A549 (cell line): ENCODE results near the gene KCNK2. TPM values are rescaled to one million over a fixed set of nuclear protein-coding genes. Genes with fewer than 3 reads are reported as not detected.

Experiments
- ATAC-seq, 2 experiments: fragments of 200-7000 bp in 1 of 2; fragments of >200 bp in 1 of 2; cut with Nextera tagmentation in 1 of 2; cut with Tn5 transposase in 1 of 2; 3 replicates each; pipeline versions ENCODE4 v1.8.0 to v1.9.1; 2018 to 2020; ENCODE audit warnings: mild to moderate bottlenecking in 1 of 2, moderate library complexity in 1 of 2
- CTCF ChIA-PET: fragments of 300-600 bp; sonication (Branson Sonifier 250); formaldehyde crosslinking; extraction: SDS; loops from one replicate; lab custom pipeline; 2021; ENCODE audit warnings: antibody characterized with exemption, inconsistent platforms; lab: Yijun Ruan, JAX
- POLR2A ChIA-PET: fragments of 350-600 bp; formaldehyde crosslinking; extraction: SDS; loops from one replicate; lab custom pipeline; 2021; ENCODE audit warnings: antibody characterized with exemption, inconsistent platforms; lab: Yijun Ruan, JAX
- DNase-seq, 2 experiments: peaks; one replicate each; pipeline versions ENCODE4 v3.0.0 to v3.0.0-alpha.2; 2011 to 2016; ENCODE audit warnings: low read depth in 1 of 2, low spot score in 1 of 2
- FAIRE-seq: peaks from 2 replicates; lab custom pipeline; 2011; peaks lifted over from hg19 to GRCh38; lab: Jason Lieb, UNC
- H3K27ac ChIP-seq, 2 experiments: fragments of >200 bp; sonication (Bioruptor Twin); formaldehyde crosslinking; 3 replicates each; pipeline ENCODE4 v1.5.1; 2016 to 2017
- H3K4me1 ChIP-seq: fragments of >200 bp; sonication (Bioruptor Twin); formaldehyde crosslinking; 3 replicates; pipeline ENCODE4 v1.6.1; 2016
- H3K4me2 ChIP-seq: fragments of >200 bp; sonication (Bioruptor Twin); formaldehyde crosslinking; 3 replicates; pipeline ENCODE4 v1.6.1; 2016
- H3K4me3 ChIP-seq: fragments of >200 bp; sonication (Bioruptor Twin); formaldehyde crosslinking; 3 replicates; pipeline ENCODE4 v1.5.1; 2016
- H3K9me3 ChIP-seq: fragments of >200 bp; sonication (Bioruptor Twin); formaldehyde crosslinking; 3 replicates; pipeline ENCODE4 v1.6.1; 2016
- BCL3 ChIP-seq: fragments of >200 bp; sonication (Bioruptor Twin); formaldehyde crosslinking; IDR thresholded peaks from 3 replicates; pipeline ENCODE4 v1.6.1; 2016
- CBX8 ChIP-seq: fragments of 200-600 bp; sonication (generic); IDR thresholded peaks from 2 replicates; pipeline ENCODE4 v1.6.1; 2016
- EHMT2 ChIP-seq: fragments of 200-600 bp; sonication (generic); IDR thresholded peaks from 2 replicates; pipeline ENCODE4 v1.6.1; 2016; ENCODE audit warnings: antibody characterized with exemption, low read depth, mild to moderate bottlenecking, moderate library complexity
- ELK1 ChIP-seq: fragments of 150-350 bp; IDR thresholded peaks from 2 replicates; pipeline ENCODE4 v1.6.1; 2014; ENCODE audit warnings: low read depth, mild to moderate bottlenecking, low read length
- ESRRA ChIP-seq: fragments of 150-350 bp; IDR thresholded peaks from 2 replicates; pipeline ENCODE4 v1.6.1; 2014; ENCODE audit warnings: mild to moderate bottlenecking, low read length, borderline replicate concordance
- FOSL2 ChIP-seq, 2 experiments: fragments of 450-650 bp in 1 of 2; fragments of >200 bp in 1 of 2; sonication (Bioruptor Twin) in 1 of 2; formaldehyde crosslinking; IDR thresholded peaks; 2 replicates each; pipeline versions ENCODE4 v1.5.0 to v1.6.1; 2016 to 2020; ENCODE audit warnings: mild to moderate bottlenecking in 1 of 2, moderate library complexity in 1 of 2
- HEYL ChIP-seq: fragments of 250-450 bp; sonication (Bioruptor Pico); IDR thresholded peaks from 2 replicates; pipeline ENCODE4 v1.8.0; 2021; ENCODE audit warnings: mild to moderate bottlenecking, moderate library complexity
- HMGXB4 ChIP-seq: fragments of 250-450 bp; sonication (Bioruptor Pico); IDR thresholded peaks from 2 replicates; pipeline ENCODE4 v1.5.0; 2021; ENCODE audit warnings: mild to moderate bottlenecking, moderate library complexity, borderline replicate concordance
- HOXA7 ChIP-seq: fragments of 250-450 bp; sonication (Bioruptor Pico); IDR thresholded peaks from 2 replicates; pipeline ENCODE4 v1.5.0; 2020; ENCODE audit warnings: mild to moderate bottlenecking, moderate library complexity
- HOXB13 ChIP-seq: fragments of 250-450 bp; sonication (Bioruptor Pico); IDR thresholded peaks from 2 replicates; pipeline ENCODE4 v1.5.0; 2020; ENCODE audit warnings: low read depth, mild to moderate bottlenecking, moderate library complexity
- KDM5A ChIP-seq: fragments of 200-600 bp; sonication (generic); IDR thresholded peaks from 2 replicates; pipeline ENCODE4 v1.6.1; 2016; ENCODE audit warnings: antibody characterized with exemption, mild to moderate bottlenecking
- MAFK ChIP-seq: fragments of 450-650 bp; IDR thresholded peaks from 2 replicates; pipeline ENCODE4 v1.6.1; 2014; ENCODE audit not compliant: partially characterized antibody
- NPAS2 ChIP-seq: fragments of 250-450 bp; sonication (Bioruptor Pico); IDR thresholded peaks from 2 replicates; pipeline ENCODE4 v1.8.0; 2022; ENCODE audit warnings: mild to moderate bottlenecking, moderate library complexity, borderline replicate concordance
- NR3C1 ChIP-seq: fragments of >200 bp; sonication (Bioruptor Twin); formaldehyde crosslinking; IDR thresholded peaks from 3 replicates; pipeline ENCODE4 v1.6.1; 2017
- POLR2AphosphoS2 ChIP-seq: conservative IDR thresholded peaks from 2 replicates; pipeline ENCODE4 v1.6.1; 2012; ENCODE audit warnings: low read length, improper control_type of control experiment, inconsistent platforms
- RAD21 ChIP-seq, 2 experiments: fragments of >200 bp in 1 of 2; sonication (Bioruptor Twin) in 1 of 2; formaldehyde crosslinking in 1 of 2; IDR thresholded peaks in 1 of 2; conservative IDR thresholded peaks in 1 of 2; 2 replicates in 1 of 2; 3 replicates in 1 of 2; pipeline ENCODE4 v1.6.1; 2012 to 2018; ENCODE audit warnings: inconsistent platforms in 1 of 2
- RCOR1 ChIP-seq: fragments of 150-350 bp; IDR thresholded peaks from 2 replicates; pipeline ENCODE4 v1.6.1; 2014; ENCODE audit warnings: antibody characterized with exemption, low read length, low read depth
- RNF2 ChIP-seq: fragments of 200-600 bp; sonication (generic); IDR thresholded peaks from 2 replicates; pipeline ENCODE4 v1.6.1; 2016; ENCODE audit warnings: low read depth, mild to moderate bottlenecking, antibody characterized with exemption, moderate library complexity, borderline replicate concordance
- SMC3 ChIP-seq: fragments of >200 bp; sonication (Bioruptor Twin); formaldehyde crosslinking; IDR thresholded peaks from 3 replicates; pipeline ENCODE4 v1.6.1; 2018; ENCODE audit warnings: inconsistent platforms
- SREBF2 ChIP-seq: fragments of 450-650 bp; IDR thresholded peaks from 2 replicates; pipeline ENCODE4 v1.6.1; 2014; ENCODE audit warnings: mild to moderate bottlenecking, moderate library complexity
- TFCP2L1 ChIP-seq: fragments of 250-450 bp; sonication (Bioruptor Pico); IDR thresholded peaks from 2 replicates; pipeline ENCODE4 v1.5.0; 2021; ENCODE audit warnings: mild to moderate bottlenecking
- USF2 ChIP-seq: fragments of 450-650 bp; IDR thresholded peaks from 2 replicates; pipeline ENCODE4 v1.6.1; 2014; ENCODE audit warnings: antibody characterized with exemption
- ZC3H11A ChIP-seq: fragments of 450-650 bp; IDR thresholded peaks from 2 replicates; pipeline ENCODE4 v1.6.1; 2014; ENCODE audit warnings: antibody characterized with exemption, mild to moderate bottlenecking
- ZFP36 ChIP-seq: fragments of 450-650 bp; IDR thresholded peaks from 2 replicates; pipeline ENCODE4 v1.6.1; 2014; ENCODE audit warnings: borderline replicate concordance; ENCODE audit not compliant: partially characterized antibody
- ZSCAN20 ChIP-seq: fragments of 250-450 bp; sonication (Bioruptor Pico); IDR thresholded peaks from 2 replicates; pipeline ENCODE4 v1.8.0; 2022; ENCODE audit warnings: mild to moderate bottlenecking, moderate library complexity
- WGBS: methylation state at CpG from one replicate; pipeline ENCODE4 v1.1.6; 2017; ENCODE audit errors: missing lambda C conversion rate; 5-methylcytosine and 5-hydroxymethylcytosine counted together
- polyA plus RNA-seq, 4 experiments: library from polyadenylated mRNA; depleted of rRNA in 3 of 4; stranded (reverse); fragments of >200 nt; fragmentation: RNase III in 1 of 4; extraction: RNeasy Plus Mini Kit Qiagen cat#74134 plus additional on column Dnase treatment in 1 of 4; gene quantifications; 2 replicates in 3 of 4; 3 replicates in 1 of 4; pipeline ENCODE4 v1.2.3, GENCODE V29; 2011 to 2017

KCNK2 gene
- polyA plus RNA-seq, 2 of the 4 experiments (the other 2 are of a cell fraction), result 0.04 TPM; not detected in 1

- H3K9me3 ChIP-seq, result no peaks in the 10 kb centered on the region
- TF ChIP-seq ESRRA (no peak), ZFP36 (no peak), FOSL2 (IDR thresholded peaks at IDR 0.05) (no peak), FOSL2 (CRISPR knock-in tag; IDR thresholded peaks at IDR 0.05) (no peak), NPAS2 (CRISPR knock-in tag) (no peak), SREBF2 (no peak), HOXB13 (no peak), HMGXB4 (no peak), USF2 (no peak), TFCP2L1 (CRISPR knock-in tag) (no peak), ZC3H11A (no peak), ELK1 (no peak)
- DNase-seq, result no peak
- no peaks in the 10 kb centered on the region for H3K4me1 ChIP-seq
- no peak overlapping the region for H3K4me3 ChIP-seq
- WGBS, result 36% methylated on average over 3 of the region's 3 CpGs
- CTCF ChIA-PET, result no interaction called here
- H3K4me2 ChIP-seq, result no peak overlapping the region
- POLR2A ChIA-PET, result no interaction called here
- FAIRE-seq, result no peak
- no peak for ATAC-seq
- H3K27ac ChIP-seq, result no peak overlapping the region
Observed at GRCh38 chr1:215269955-215270354, 187.4 kb downstream of the KCNK2 start.

GRCh38 chr1:215273838-215274516, 191.4 kb downstream of the KCNK2 start:
- WGBS, result 3% methylated on average over 5 of the region's 5 CpGs
- TF ChIP-seq BCL3 (no peak), ZSCAN20 (CRISPR knock-in tag) (no peak), RCOR1 (no peak), RAD21 (conservative IDR thresholded peaks at IDR 0.05 in 1 of 2, IDR thresholded peaks at IDR 0.05 in 1 of 2) (no peak), POLR2AphosphoS2 (no peak), KDM5A (no peak), HMGXB4 (no peak), NR3C1 (no peak), RNF2 (no peak), SREBF2 (no peak), CBX8 (no peak), HEYL (CRISPR knock-in tag) (no peak), EHMT2 (no peak), SMC3 (no peak), HOXA7 (CRISPR knock-in tag) (no peak), MAFK (no peak)
- ATAC-seq, result no peak
- no peaks in the 10 kb centered on the region for H3K9me3 ChIP-seq
- ChIA-PET POLR2A (no interaction called here), CTCF (no interaction called here)
- no peaks in the 10 kb centered on the region for H3K4me1 ChIP-seq
- DNase-seq, result no peak
- no peak overlapping the region for H3K4me2 ChIP-seq
- no peak overlapping the region for H3K4me3 ChIP-seq
- peak; percentile 7 for FAIRE-seq
- H3K27ac ChIP-seq, result no peak overlapping the region
